ENCODE data around the gene STK11.
A peak's percentile ranks its signal among the peaks of the same experiment; 100 is the strongest.

STK11 gene

DNA sequence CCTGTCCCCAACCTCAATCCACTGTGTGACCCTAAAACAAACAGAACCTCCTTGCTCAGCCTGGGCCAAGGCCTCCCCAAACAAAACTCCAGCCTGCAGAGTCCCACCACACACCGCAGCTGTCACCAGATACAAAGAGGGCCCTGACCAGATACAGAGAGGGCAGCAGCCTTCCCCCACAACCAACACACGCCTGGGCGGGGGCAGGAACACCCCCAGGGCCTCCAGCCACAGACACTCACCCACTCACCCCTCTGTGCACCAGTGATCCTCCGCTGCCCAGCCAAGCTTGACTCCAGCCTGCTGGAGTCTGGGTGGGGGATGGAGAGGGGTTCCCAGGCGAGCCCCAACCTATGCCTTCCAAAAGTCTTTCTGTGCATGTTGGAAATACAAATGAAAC is 57.6 kb downstream of the STK11 start:
- no peak for DNase-seq

DNA sequence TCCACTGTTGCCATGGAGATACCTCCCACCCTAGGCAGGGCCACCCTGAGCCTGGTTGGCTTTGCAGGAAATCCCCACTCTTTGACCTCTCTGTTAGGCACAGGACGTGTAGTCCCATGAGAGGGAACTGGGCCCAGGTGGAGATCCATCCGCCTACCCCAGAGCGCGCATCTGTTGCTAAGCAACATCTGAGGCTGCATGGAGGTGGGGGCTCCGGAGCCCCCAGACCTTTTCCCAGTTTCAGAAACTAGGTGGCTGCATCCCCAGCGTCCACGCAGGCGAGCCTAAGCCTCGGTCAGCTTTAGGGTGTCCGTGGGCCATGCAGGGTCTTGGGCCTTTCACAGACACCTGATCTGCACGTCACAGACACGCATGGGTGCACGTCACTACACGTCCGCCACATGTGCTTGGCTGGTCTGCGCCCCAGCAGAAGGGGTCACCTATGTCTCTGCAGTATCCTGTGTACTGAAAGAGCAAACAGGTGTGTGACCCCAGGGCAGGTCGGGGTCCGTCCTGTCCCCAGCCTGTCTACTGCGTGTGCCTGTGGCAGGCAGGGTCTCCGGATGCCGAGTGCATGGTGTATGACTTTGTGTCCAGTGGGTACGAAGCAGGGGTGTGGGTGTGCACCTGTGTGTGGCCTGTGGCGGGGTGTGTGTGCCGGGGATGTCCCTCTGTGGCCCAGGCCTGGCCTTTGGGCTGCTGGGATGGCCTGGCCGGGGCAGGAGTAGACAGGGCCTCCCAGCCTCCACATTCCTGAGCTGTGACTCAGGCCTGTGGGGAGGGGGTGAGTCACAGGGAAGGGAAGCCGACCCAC is 59.4 kb downstream of the STK11 start:
- DNase-seq = no peak

DNA sequence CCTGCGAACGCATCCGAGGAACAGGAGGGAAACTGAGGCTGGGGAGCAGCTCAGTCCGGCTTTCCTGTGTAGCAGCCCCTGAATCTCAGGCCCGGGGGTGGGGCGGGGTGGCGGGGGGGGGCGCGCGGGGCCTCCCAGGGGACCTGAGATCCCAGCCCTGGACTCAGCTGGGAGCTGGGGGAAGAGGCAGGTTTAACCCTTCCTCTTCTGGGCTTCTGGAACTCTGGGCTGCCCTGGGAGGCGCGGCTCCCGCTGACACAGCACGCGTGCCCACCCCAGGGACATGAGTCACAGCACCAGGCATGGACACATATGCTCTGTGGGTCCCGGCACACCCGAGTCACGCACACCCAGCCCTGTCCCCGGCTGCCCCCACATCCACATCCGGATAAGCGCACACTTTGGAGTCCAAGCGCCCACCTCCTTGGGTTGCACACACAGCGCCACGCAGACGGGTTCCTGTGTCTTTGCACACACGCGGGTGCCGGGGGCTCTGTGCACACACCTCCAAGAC is 60.1 kb downstream of the STK11 start:
- DNase-seq = no peak

DNA sequence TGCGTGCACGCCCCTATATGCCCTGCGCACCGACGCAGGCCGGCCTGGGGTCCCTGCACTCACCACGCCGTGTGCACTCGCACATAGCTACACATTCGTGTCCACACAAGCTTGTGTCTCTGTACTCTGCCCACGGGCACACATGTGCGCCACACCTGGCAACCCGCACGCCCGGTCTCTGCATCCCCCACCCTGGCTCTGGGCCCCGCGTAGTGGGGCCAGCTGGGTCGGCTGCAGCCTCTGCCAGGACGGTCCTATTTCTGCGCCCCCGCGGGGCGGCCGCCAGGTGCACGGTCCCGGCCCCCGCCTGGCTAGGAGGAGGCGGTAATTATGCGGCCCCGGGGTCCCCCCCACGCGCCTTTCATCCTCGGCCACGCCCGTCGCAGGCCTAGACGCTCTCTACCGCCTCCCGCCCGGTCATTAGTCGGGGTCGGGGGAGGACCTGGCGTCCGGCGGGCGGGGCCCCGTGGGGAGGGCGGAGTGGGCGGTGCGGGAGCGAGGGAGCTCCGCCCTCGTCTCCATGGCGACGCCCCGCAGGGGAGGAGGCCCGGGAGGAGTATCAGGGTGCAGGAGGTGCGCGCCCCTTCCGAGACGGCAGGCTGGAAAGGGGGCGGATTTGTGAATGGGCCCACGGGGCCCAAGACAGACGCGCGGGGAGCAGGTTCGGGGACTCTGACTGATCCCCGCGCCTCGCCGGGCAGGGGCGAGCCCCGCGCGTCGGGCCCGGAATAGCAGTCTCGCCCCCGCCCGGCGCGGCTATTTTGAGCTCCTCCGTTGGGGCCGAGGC is 60.7 kb downstream of the STK11 start:
- peak; percentile 90 for DNase-seq

DNA sequence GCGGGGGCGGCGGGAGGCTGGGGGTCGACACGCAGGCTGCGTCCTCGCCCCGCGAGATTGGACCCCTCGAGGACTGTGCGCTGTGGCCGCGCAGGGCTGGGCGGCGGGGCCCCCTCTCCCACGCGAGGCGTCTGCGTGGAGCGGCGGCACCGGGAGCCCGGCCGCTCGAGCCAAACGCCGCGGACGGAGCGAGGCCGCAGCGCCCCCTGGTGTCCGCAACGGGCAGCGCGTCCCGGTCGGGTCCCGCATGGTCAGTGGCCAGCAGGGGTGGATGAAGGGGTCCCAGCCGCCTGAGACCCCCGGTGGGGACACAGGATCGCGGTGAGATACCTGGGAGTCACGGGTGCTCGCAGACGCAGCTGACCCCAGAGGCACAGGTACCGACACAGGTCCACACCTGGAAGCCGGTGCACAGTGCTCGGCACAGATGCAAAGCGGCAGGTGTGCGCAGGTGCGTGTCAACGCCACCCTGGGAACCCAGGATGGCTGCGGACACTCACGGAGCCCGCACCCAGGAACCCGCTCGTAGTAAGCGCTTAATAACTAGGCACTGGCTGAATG is 61.4 kb downstream of the STK11 start:
- peak; percentile 65 for DNase-seq

DNA sequence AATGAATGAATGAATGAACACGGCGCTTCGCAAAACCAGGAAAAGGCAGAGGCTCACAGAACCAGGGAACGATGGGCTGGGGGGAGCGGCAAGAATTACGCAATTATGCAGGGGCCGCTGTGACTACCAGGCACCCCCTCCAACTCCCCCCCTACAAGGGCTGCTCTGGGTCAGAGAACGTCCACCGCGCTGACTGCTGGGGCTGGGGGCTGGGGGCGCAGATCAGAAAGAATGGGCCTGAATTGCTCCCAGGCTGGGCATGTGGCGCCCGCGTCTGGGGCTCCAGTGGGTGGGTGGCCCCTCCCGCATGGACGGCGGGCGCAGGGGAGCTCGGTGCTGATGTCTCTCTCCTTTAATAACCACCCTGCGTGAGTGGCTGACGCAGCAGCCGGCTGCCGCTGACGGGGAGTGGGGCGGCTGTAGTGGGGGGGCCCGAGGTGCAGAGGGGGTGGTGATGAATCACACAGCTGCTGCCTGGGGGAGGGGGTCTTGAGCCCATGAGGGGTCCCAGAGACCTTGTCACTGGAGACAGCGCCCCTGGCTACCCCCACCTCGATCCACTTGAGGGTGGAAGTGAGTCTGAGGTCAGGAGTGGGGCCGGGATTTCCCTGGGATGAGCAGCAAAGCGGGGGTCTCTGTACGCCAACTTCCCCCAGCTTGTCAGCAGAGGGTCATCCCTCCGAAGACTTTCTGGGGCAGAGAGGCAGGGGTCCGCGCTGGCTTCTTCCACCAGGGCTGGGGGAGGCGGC is 62.1 kb downstream of the STK11 start:
- DNase-seq = no peak

DNA sequence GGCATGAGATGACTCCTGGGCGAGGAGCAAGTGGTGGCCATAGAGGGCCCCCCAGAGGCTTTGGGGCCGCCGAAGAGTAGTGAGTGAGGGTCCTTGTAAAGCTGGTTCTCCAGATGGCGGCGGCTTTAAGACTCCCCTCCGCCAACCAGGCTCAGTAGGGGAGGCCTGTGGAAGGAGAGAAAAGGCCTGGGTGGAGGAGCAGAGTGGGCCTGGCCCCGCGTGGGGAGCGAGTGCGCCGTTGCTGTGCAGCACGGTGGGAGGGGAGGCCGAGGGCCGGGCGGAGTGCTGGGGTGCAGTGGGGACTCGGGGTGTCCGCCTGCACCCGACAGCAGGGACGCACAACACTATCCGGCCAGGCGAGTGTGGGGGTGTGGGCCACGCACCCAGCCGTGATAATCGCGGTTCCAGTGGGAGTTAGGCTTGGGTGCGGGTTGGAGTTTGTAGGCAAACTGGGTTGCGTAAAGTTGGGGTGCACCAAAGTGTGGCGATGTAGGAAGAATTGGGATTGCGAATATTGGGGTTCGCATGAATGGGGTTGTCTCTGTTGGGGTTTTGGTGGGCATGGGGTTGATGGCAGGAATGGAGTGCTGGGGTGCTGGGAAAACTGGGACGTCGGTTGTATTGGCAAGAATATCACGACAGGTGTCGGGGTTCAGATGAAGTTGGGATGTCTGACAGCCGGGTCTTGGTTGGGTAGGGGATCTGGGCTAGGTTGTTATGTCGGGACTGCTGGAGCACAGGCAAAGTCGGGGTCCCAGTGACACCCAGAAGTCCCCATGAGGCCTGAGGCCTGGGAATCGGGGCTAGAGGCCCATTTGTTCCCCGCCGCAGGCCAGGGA is 62.9 kb downstream of the STK11 start:
- DNase-seq = no peak

DNA sequence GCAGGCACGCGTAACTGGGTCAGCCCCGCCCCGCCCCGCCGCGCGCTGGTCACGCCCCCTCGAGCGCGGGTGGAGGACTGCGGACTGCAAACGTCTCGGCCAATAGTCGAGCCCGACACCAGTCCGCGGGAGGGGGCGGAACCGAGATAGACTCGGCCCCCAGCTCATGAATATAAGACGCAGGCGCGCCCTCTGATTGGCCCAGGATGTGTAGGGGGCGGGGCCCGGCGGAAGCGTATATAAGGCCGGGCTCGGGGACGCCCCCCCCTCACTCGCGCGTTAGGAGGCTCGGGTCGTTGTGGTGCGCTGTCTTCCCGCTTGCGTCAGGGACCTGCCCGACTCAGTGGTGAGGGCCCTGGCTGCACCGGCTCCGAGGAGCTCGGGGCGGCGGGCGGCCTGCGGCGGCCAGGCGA is 63.5 kb downstream of the STK11 start, which contains the start of gene CIRBP:
Gene CIRBP, plus strand, starts transcription at position 268 of the 413 bp plus-strand sequence. CDS start 1,602 bp downstream, outside the sequence.
- DNase-seq = peak; percentile 100

DNA sequence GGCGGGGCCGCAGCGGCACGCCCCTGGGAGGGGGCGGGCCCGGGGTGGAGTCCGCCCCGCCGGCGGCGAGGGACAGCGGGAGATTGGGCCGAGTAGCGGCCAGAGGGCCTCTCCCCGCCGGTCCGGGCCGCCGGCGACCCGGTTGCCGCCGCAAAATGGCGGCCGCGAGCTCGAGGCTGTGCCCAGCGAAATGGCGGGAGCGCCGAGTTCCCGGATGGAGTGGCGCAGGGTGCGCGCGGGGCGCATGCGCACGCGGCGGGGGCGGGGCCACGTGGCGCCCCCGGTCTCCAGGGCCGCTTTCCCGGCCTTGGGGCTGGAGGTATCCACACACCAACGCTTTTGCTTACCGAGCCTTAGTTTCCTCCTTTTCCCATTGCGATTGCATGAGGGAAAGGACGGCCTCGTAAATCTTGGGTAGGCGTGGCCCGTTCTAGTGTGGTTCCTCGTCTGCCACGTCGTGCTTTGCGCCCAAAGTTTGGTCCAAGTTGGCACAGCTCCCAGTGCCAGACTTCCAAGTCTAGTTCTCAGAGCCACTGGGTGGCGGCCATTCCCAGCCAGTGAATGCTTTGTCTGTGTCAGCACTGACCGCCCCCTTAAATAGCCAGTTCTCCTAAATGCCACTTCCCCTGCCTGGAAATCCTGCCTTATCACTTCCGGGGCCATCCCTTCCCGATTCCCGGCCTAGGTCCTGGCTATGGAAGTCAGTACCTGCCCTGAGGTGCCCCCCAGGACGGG is 64.1 kb downstream of the STK11 start:
- peak; percentile 89 for DNase-seq

DNA sequence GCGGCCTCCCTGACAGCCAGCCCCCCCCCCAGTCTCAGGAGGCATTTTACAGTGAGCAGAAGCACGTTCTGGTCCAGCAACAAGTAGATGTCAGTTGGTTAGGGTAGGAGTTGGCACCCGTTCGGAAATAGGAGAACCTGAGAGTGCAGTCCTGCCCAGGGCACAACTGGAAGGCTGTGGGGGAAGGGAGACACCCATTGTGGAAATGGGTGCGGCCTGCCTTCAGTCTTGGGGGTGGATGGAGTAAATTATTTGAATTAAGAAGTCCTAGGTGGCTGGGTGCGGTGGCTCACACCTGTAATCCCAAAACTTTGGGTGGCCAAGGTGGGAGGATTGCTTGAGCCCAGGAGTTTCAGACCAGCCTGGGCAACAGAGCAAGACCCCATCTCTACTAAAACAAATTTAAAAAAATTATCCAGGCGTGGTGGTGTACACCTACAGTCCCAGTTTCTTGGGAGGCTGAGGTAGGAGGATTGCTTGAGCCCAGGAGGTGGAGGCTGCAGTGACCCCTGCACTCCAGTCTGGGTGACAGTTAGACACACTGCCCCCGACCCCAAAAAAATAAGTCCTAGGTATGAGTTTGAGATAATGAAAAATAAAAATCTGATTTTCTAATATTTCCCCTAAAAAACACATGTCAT is 64.8 kb downstream of the STK11 start:
- DNase-seq = no peak

DNA sequence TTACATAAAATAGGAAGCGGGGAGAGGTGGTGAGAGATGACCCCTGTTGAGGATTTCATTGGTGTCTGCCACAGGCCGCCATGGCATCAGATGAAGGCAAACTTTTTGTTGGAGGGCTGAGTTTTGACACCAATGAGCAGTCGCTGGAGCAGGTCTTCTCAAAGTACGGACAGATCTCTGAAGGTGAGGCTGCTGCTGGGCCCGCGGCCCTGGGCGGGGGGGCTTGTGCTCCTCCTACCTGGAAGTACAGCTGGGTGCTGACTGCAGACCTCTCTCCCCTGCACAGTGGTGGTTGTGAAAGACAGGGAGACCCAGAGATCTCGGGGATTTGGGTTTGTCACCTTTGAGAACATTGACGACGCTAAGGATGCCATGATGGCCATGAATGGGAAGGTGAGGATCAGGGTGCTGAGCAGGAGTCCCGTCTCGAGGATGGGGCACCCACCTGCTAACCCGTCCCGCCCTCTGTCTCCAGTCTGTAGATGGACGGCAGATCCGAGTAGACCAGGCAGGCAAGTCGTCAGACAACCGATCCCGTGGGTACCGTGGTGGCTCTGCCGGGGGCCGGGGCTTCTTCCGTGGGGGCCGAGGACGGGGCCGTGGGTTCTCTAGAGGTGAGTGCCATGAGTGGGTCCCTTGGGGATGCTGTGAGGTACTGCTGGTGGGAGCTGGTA is 65.4 kb downstream of the STK11 start:
- DNase-seq = no peak

DNA sequence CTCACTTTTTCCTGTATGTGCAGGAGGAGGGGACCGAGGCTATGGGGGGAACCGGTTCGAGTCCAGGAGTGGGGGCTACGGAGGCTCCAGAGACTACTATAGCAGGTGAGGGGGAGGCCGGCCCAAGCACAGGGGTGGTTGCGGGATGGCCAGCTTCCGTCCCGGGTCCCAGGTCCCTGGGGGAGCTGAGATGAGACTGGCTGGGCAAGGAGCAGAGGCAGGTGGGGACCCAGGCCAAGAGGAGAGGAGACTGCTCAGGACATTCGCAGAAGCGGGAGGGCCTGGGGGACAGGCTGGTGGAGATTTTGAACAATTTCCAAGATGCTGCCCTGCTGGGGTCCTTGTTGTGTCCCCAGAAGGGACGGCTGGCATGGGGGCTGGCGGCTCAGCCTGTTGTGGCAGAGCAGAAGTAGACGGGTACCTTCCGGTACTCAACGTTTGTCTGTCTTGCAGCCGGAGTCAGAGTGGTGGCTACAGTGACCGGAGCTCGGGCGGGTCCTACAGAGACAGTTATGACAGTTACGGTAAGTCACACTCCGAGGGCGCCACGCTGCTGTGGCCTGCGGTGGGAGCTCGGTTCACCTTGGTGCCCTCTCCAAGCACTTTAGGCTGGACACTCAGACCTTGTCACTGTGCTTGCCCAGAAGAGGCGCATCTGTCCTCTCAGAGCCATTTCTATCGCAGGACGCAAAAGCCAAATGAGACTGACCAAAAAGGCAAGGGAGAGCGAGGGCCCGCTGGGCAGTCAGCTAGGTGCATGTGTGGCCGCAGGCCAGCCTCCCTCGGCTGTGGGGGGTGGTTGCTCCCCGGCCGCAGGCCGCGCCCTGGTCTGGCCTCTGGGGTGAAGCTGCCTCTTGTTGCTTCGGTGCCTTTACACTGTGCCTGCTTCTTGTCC is 66.2 kb downstream of the STK11 start:
- DNase-seq = no peak

DNA sequence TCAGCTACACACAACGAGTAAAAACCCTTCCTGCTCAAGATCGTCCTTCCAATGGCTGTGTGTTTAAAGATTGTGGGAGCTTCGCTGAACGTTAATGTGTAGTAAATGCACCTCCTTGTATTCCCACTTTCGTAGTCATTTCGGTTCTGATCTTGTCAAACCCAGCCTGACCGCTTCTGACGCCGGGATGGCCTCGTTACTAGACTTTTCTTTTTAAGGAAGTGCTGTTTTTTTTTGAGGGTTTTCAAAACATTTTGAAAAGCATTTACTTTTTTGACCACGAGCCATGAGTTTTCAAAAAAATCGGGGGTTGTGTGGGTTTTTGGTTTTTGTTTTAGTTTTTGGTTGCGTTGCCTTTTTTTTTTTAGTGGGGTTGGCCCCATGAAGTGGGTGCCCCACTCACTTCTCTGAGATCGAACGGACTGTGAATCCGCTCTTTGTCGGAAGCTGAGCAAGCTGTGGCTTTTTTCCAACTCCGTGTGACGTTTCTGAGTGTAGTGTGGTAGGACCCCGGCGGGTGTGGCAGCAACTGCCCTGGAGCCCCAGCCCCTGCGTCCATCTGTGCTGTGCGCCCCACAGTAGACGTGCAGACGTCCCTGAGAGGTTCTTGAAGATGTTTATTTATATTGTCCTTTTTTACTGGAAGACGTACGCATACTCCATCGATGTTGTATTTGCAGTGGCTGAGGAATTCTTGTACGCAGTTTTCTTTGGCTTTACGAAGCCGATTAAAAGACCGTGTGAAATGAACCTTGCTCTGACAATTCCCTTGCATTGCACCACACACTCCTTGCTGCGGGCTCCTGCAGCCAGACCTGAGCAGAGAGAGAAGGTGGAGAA is 67.1 kb downstream of the STK11 start:
- no peak for DNase-seq

DNA sequence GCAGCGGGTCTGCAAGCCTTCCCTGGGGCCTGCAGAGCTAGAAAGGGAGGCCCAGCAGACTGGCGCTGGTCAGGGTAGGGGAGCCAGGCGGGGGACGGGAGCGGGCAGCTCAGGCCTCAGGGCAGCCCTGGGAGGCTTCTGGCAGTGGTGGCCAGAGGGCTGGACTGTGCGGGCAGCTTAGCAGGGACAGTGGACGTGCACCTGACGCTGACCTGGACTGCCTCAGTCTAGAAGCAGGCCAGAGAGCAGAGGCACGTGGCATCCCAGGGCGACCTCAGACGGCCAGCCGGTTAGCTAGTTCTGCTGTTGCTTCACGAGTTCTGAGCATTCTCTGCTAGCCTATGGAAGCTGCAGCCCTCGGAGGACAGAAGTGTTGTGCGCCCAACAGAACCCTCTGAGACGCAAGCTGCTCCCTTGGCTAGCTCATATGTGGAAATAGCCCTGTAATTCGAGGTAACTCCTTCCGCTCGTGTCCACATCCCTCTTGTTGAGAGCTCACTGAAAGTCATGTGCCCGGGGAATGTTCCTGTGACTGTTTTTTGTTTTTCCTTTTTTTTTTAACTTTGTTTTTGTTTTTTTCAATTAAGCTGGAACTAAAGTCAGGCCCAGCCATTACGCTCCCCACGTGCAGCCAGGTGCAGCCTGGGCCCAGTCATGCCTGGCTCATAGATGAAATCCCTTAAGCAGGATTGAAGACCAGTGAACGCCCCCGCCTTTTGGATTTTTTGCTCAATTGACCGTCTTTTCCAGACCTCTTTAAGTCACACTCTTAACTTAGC is 67.9 kb downstream of the STK11 start:
- DNase-seq = no peak

DNA sequence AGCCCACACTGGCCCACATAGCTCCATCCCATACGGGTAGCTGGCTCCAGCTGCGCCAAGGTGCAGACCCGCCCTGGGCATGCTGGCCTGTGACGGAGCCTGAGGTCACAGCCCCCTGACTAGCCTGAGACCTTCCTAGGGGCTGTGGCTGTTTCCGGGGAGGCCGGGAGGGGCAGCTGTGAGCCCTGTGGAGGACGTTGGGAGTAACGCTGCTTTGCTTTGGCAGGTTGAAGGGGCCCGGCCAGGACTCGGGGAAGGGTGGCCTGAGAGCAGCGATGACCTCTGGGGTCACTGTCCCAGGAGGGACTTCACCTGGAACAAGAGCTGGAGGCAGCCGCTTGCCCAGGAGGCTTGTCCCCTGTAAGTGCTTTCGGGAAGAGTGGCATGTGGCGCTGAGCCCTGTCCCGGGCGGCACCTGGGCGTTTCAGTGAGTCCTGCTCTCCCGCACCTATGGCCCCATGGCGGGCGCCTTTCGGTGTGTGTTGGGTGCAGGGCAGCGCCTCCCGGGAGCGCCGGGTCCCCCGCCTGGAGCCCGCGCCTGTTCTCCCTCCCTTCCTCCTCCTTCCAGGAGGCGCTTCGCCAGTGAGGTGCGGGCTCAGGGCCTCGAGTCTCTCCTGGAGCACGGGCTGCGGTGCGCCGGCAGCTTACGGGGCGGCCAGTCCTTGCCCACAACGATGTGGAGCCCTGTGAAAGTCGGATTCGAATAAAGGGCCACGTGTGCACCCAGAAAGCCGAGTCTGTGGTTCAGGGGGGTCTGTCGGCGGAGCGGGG is 68.7 kb downstream of the STK11 start:
- no peak for DNase-seq

DNA sequence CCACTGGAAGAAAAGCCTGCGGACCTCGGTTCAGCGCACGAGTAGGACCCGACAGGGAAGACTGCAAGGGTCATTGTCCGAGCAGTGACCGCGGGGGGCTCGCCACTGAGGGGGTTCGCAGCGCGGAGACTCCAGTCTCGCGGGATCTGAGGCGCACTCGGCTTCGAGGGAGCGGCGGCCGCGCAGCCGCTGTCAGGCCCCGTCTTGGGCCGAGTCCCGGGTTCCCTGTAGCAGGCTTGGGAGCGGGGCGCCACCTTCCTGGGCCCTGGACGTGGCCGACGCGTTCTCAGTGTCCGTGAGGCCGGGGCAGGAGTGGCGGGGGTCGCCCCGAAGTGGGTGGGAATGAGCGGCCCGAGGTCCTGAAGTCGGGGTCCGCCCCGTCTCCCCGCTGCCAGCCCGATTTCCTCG is 69.3 kb downstream of the STK11 start:
- no peak for DNase-seq
